ENCODE data around the gene LDB3.

LDB3 gene

GRCh38 chr10:86664341-86665217, 3.7 kb upstream of the LDB3 start:
- no peak for DNase-seq (ENCODE audit: low read depth)

- no peak for DNase-seq (ENCODE audit: low read depth)
Measured at GRCh38 chr10:86665218-86665607, 3.1 kb upstream of the LDB3 start.

GRCh38 chr10:86665868-86666267, 2.4 kb upstream of the LDB3 start:
- DNase-seq (ENCODE audit: low read depth): no peak

- no peak for DNase-seq (ENCODE audit: low read depth)
Measured at GRCh38 chr10:86666538-86666937, 1.8 kb upstream of the LDB3 start.

GRCh38 chr10:86667421-86668181, 710 bp upstream of the LDB3 start:
- DNase-seq (ENCODE audit: low read depth): no peak

- no peak for DNase-seq (ENCODE audit: low read depth)
Measured at GRCh38 chr10:86670290-86670811, 2.0 kb downstream of the LDB3 start.

- no peak for DNase-seq (ENCODE audit: low read depth)
Measured at GRCh38 chr10:86670876-86671275, 2.6 kb downstream of the LDB3 start.

GRCh38 chr10:86671419-86671818, 3.1 kb downstream of the LDB3 start:
- no peak for DNase-seq (ENCODE audit: low read depth)

GRCh38 chr10:86671985-86672710, 3.8 kb downstream of the LDB3 start:
- no peak for DNase-seq (ENCODE audit: low read depth)

- no peak for DNase-seq (ENCODE audit: low read depth)
Measured at GRCh38 chr10:86673216-86673826, 5.0 kb downstream of the LDB3 start.

GRCh38 chr10:86673827-86674581, 5.7 kb downstream of the LDB3 start:
- DNase-seq (ENCODE audit: low read depth): no peak

GRCh38 chr10:86674912-86675311, 6.6 kb downstream of the LDB3 start:
- DNase-seq (ENCODE audit: low read depth): no peak

- DNase-seq (ENCODE audit: low read depth): no peak
Measured at GRCh38 chr10:86677374-86677773, 9.1 kb downstream of the LDB3 start.

- no peak for DNase-seq (ENCODE audit: low read depth)
Measured at GRCh38 chr10:86678999-86679792, 10.9 kb downstream of the LDB3 start.

GRCh38 chr10:86681047-86681446, 12.7 kb downstream of the LDB3 start:
- DNase-seq (ENCODE audit: low read depth): no peak

- DNase-seq (ENCODE audit: low read depth): no peak
Measured at GRCh38 chr10:86681722-86682386, 13.5 kb downstream of the LDB3 start.

GRCh38 chr10:86682675-86683074, 14.4 kb downstream of the LDB3 start:
- no peak for DNase-seq (ENCODE audit: low read depth)

GRCh38 chr10:86684331-86685097, 16.2 kb downstream of the LDB3 start:
- DNase-seq (ENCODE audit: low read depth): no peak

- DNase-seq (ENCODE audit: low read depth): no peak
Measured at GRCh38 chr10:86685416-86685815, 17.1 kb downstream of the LDB3 start.
